Stimulated activated CD4-positive, alpha-beta T cell treated with anti-CD3 and anti-CD28 coated beads, Interleukin-1b, Interleukin-23, amount 100 ng/mL, for 4 hours (primary cell): ENCODE data around the gene RAB11FIP3.

ENCODE experiments used
- DNase-seq, 2 donors: peaks; one replicate each; pipeline ENCODE4 v3.0.0-alpha.2; 2020; ENCODE audit warnings: low read depth in 2 of 2

Gene RAB11FIP3

GRCh38 chr16:518858-519257, 93.4 kb downstream of the RAB11FIP3 start:
- DNase-seq, result no peak

DNA sequence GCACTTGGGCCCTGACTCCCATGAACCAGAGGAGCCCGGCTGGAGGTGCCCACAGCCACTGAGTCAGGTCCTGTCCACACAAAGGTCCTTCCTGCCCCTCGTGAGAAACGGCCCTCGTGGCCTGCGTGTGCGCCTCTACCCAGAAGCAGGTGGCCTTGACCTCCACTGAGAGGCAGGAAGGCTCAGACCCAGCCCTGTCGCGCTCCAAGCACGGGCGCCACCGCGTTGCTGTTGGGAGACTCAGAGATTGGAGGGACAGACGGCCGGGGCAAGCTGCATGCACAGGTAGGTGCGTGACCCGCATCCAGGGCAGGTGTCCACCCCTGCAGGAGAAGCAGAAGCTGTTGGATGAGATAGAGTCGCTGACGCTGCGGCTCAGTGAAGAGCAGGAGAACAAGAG, 94.0 kb downstream of the RAB11FIP3 start:
- no peak for DNase-seq

GRCh38 chr16:519841-520687, 94.6 kb downstream of the RAB11FIP3 start:
- no peak for DNase-seq

GRCh38 chr16:520847-521246, 95.4 kb downstream of the RAB11FIP3 start:
- no peak for DNase-seq

GRCh38 chr16:521381-522210, 96.1 kb downstream of the RAB11FIP3 start:
- DNase-seq, result no peak

GRCh38 chr16:522320-523096, 97.1 kb downstream of the RAB11FIP3 start:
- DNase-seq, result no peak

GRCh38 chr16:523097-523741, 97.8 kb downstream of the RAB11FIP3 start:
- DNase-seq, result no peak

- no peak for DNase-seq
These were observed 99.0 kb downstream of the RAB11FIP3 start for GRCh38 chr16:524274-525040.

DNA sequence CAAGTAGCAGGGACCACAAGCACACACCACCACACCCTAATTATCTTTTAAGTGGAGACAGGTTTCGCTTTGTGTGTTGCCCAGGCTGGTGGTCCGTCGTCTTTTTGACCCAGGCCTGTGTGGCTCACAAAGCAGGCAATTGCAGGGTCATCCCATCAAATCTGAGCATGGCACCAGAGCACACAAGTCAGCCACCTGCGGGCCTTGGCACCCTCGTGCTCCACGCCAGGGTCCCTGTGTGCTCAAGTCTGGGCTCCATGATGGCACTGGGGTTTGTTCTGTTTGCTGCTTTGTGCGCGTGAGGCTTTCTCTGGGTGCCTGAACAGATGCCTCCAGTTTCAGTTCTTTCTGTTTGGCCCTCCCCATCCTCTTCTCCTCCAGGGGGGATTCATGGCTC, 99.7 kb downstream of the RAB11FIP3 start:
- DNase-seq, result no peak

DNA sequence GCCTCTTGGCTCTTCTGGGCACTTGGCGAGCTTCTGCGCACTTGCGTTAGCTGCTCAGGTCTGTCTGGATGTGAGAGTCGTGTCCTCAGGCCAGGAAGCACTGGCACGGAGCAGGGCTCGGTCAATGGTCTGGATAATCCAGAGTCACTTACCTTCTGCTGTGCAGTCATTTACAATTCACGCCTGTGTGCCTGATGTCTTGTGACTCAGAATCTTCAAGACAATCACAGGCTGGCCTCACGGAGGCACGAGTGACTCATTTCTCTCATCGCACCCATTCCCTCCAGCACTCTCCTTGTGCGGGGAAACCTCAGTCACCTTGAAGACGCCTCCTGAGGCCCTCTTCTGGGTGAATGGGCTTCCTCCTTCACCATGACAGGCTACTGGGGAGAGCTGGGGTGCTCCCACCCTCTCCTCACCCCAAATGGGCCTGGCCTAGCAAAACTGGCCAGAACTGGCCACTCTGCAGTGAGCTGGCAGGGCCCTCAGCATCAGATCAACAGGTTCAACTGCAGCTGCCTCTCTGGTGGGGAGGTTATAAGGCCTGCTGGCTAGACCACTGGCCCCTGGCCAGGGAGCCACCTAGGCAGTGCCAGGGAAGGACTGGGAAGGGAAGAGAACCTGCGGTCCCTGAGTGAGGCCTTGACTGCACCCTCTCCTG, 100.2 kb downstream of the RAB11FIP3 start:
- DNase-seq, result peak; percentile 49 to 68

DNA sequence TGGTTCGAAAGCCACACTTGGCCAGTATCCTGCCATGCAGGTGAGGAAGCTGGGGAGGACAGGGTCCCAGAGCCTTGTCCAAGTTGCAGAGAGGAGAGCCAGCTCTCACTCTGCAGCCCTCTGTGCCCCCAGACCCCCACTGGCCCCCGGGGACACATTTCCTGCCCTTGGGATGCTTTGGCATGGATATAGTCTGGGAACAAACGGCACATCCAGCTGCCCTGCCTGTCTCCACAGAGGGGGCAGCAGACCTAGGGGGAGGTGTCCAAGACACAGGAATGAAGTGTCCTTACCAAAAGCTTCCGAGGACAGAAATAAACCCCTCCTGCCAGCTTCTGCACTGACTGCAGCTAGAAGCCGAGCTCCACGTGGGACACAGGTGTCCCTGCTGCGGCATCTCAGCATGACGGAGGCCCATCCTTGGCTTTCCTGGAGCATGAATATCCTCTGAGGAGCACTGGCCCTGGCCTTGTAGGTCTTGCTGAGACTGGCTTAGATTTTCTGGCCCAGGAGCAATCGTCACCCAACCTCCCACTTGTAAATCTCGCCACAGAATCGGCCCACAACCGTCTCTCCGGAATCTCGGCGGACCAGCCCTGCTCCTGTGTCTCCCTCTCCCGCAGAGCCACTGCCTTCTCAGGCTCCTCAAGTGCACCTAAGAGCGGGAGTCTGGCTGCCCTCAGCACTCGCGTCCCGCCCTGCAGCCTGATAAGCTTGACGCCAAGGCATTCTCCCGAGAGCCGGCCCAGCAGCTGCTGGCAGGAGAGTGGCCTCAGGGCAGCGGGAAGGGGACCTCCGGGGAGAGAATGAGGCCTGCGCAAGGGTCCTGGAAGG, 100.9 kb downstream of the RAB11FIP3 start:
- no peak for DNase-seq

GRCh38 chr16:527015-527903, 101.8 kb downstream of the RAB11FIP3 start, which contains the start of gene CAPN15:
TSS of gene CAPN15 (plus strand) at chr16:527712. CDS start at chr16:546839, 19,127 bp downstream.
- DNase-seq, result peak; percentile 79 to 82

- no peak for DNase-seq
These were observed 102.9 kb downstream of the RAB11FIP3 start for GRCh38 chr16:528111-529011.

GRCh38 chr16:529012-529575, 103.6 kb downstream of the RAB11FIP3 start:
- DNase-seq, result no peak

- DNase-seq, result no peak
These were observed 104.8 kb downstream of the RAB11FIP3 start for GRCh38 chr16:530111-530817.

GRCh38 chr16:531494-532125, 106.2 kb downstream of the RAB11FIP3 start:
- DNase-seq, result no peak
